DMS 273 (cell line): ENCODE data around the gene UBASH3B.
"Not testable (repeated sequence)": the region's sequence is repeated elsewhere in the genome, so short reads cannot be mapped to it uniquely, and the experiment has no call there.

Experiments used
- DNase-seq: peaks from one replicate; lab custom pipeline; 2025; ENCODE audit not compliant: unreplicated experiment; lab: John Stamatoyannopoulos, UW

The UBASH3B gene

DNA sequence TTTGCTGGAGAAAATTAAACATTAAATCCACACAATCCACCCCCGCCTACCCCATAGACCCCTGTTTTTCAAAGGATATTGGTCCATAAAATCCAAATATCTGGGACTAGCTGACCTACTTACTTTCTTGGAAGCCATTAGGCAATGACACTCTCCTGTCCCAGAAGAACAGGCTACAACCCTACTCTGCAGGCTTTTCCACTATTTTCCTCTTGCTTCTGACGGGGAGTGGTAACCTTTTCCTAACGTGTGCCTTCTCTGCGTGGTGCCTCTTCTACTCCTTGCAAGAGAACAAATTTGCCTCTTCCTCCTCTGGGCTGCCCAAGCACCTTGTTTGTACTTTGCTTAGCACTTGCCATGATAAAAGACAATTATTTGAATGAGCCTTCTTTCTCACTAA, 51.6 kb downstream of the UBASH3B start:
- no peak for DNase-seq

DNA sequence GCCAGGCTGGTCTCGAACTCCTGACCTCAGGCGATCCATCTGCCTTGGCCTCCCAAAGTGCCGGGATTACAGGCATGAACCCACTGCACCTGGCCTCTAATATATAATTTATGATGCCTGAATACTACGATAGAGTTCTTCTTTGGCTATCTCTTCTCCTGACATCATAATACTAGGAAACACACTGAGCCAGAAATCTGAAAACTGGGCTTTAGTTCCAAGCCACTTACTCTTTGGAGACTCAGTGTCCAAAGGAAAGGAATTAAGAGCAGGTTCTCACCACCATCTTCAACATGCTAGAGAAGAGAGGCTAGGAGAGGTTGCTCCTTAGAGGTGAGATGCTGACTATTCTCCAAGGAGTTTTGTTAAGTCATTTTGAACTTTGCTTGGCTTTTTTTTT, 52.4 kb downstream of the UBASH3B start:
- no peak for DNase-seq

DNA sequence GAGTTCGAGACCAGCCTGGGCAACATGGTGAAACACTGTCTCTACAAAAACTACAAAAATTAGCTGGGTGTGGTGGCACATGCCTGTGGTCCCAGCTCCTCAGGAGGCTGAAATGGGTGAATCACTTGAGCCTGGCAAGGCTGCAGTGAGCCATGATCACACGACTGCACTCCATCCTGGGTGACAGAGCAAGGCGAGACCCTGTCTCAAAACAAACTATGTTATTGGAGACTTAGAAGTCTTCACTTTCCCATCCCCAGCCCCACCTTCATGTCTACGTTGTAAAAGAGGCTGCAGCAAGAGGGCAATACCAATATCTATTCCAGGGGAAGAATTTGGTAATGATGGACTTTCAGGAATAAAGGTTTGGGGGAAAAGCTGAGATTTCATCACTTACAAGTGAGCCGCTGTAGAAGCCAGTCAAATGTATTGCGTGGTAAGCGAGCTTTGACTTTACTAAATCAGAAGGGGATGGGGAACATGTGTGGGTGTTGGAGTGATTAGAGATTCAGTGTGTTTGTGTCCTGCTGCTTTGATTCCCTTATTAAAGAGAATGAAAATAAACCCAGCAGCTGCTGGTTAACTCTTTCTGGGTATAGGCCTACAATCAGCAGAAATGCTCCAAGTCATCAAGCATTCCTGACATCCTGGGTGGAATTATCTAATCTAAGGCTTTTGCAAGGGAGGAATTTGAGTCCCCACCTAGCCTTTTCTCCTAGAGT, 53.7 kb downstream of the UBASH3B start:
- no peak for DNase-seq

DNA sequence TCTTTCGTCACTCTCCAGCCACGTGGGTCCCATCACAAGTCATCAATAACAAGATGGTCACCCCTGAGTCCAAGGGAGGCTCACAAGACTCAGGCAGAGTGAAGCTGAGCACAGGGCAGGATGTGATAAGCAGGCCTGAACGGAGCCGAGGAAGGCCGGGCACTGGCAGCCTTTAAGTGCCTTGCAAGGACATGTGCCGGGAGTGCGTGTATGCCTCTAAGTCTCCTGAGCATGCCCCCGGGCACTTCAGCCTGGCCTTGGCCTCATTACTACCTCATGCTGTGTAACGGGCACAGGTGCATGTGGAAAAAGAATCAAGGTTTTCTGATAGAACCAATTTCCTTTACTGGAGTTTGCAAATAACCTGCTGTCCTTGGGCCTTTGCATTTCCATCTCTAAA, 55.8 kb downstream of the UBASH3B start:
- DNase-seq: no peak

DNA sequence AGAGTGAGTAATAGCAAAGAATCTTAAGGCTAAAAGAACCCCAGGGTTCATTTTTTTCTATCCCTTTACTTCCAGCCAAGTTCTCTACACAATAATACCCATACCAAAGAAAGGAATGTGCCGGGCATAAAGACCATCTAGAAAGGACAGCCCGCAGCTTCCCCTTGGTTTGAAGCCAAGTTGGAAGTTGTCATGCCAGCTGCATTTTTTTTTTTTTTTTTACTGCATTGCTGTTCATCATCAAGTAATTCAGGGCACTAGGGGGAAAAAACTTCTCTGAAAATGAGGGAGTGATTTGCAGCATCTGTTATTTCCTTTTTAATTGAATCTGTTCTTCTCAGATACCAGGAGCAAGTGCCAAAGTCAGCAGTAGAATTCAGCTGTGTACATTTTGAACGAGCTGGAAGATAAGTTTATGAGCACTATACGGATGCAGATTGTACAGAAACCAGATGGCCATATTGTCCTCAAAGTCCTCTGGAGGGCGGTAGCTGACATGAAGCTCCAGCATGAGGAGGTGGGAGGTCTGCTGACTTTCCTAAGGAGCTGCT, 56.4 kb downstream of the UBASH3B start:
- peak; percentile 73 for DNase-seq

DNA sequence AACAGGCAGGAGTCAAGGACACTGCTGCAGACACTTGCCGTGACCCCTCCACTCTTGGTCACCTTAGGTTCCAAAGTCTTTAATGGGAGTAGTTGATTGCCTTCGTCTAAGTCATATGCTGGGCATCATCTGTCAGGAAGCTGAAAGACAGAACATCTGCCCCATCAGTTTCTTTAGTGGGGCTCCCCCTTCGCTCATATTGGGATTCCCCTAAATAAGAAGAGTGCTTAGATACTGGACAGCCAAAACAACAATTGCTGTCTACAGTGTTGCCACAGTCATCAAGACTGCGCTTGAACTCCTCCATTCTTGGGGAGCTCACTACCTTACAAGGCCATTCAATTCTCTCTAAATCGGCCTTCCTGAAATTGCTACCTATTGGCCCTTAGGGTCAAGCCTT, 58.5 kb downstream of the UBASH3B start:
- no peak for DNase-seq

DNA sequence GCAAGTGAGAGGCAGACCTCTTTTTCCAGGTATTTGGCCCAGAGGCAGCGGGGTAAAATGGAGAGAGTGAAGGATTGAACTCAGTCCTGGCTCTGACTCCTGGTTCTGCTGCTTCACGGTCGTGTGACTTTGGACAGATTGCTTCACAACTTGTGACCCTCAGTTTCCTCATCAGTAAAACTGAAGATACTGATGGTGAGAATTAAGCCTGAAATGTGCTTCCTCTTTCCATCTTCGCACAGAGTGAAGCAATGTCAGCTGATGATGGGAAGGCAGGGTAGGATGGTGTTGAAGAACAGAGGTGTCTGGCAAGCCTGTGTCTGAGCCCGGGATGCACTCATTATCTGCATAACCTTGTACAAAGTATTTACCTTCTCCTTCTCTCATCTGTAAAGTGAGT, 59.0 kb downstream of the UBASH3B start:
- DNase-seq: no peak

DNA sequence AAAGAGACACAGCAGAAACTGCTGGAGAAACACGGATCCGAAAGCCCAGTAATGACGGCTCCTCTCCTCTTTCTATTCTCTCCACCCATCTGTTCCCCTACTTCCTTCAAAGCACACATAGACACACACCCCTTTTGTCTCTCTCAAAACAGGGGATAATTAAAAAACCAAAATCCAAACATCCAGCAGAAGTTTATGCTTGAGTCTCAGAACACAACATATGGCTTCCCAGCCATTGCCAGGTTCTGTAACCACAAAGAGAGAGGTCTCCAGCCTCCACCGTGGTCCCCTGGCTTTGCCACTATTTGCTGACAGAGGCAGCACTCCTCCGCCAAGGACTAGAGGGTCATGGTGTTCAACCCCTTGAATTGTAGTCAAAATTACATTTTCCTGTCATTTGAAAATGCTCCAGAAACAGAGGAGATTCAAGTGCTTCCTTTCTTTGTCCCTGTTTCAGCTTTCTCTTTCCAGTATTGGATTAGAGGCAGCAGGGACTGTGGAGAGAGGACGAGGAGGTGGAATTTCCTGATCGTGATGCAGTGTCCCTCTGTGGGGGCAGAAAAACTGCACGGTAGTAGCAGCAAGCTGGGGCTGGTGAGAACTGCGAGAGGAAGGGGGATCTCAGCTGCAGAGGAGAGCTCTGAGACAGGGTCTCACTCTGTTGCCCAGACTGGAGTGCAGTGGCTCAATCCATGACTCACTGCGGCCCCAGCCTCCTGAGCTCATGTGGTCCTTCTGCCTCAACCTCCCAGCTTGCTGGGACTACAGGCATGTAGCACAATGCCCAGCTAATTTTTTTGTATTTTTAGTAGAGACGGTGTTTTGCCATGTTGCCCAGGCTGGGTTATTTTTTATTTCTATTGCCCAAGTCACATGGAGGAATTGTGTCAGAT, 60.3 kb downstream of the UBASH3B start:
- DNase-seq: peak; percentile 34

DNA sequence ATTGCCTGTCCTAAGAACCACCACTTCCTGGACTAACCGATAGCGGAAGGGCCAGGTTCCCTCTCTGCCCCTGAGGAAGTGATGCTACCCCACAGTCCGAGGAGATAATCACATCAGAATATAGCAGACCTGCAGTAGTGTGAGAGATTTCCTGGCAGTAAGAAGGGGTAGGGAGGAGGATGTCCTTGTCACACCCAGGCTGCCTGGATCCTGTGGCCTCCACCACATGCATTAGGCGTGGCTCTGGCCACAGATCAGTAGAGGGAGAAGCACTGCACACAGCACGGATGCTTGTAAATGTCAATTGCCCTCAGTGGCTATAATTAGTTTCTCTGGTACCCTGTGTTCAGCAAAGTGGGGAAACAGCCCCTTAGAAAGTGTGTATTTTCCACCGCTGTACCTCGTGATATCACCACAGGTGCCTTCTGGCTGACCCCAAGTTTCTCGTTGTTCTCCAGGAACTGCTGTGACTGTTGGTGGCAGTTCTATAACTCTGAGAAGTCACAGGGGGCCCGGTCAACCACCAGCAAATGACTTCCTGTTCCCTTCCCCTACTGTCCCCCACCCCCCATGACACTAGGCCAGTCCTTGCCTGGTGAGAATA, 61.8 kb downstream of the UBASH3B start:
- no peak for DNase-seq

DNA sequence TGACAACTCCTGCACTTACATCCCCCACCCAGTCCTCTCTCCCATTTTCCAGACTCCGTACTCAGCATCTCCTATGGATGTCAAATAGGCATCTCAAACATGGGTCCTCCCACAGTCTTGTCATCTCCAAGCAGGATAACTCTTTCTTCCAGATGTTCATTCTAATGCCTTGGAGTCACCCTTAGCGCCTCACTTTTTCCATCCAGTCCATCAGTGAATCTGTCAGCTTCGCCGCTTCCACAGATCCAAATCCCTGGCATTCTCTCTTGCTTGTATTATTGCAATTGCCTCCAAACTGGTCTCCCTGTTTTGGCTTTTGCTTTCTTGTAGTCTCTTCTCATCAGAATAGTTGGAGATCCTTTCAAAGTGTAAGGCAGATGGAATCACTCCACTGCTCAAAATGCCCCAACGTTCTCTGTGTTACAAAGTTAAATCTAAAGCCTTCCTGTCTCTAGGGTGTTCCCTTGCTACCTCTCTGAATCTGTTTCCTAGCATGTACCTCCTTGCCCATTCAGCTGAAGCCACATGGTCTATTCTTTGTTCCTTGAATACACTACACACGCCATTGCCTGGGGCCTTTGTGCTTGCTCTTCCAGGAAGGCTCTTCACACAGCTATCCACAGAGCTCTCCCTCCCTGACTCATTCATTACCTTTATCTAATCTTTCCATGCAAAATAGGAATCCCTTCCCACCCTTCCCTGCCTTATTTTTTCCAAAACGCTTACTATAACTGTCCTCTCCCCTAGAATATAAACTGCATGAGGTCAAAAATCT, 64.8 kb downstream of the UBASH3B start:
- no peak for DNase-seq

DNA sequence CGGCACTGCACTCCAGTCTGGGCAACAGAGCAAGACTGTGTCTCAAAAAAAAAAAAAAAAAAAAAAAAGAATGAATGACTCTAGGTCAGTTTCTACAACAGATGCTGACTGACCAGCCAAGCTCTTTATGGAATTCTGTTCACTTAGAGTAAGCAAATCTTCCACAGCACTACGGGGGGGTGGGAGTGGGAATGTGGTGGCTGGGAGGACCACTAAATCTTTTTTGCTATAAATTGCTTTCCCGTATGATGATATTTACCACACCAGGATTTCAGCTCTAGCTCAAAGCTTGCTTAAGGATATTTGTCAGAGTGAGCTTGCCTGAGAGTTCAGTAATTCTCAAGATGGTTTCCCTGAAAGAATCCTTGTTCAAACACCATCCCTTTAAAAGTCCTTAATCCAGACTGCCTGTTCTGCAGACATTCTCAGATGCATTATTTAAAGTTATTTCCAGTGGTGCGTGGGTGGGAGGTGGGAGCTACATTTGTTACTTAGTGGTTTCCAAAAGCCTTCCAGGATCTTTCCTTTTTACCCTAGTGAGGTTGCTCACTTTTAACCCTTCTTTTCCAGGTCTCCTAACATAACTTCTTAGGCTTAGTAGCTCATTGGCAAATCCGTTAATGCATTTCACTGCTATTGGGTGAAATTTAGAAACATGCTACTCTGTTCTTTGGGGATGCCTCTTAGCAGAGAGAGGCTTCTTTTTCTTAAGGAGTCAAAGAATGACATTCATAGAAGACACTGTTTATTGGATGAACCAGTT, 65.9 kb downstream of the UBASH3B start:
- no peak for DNase-seq

DNA sequence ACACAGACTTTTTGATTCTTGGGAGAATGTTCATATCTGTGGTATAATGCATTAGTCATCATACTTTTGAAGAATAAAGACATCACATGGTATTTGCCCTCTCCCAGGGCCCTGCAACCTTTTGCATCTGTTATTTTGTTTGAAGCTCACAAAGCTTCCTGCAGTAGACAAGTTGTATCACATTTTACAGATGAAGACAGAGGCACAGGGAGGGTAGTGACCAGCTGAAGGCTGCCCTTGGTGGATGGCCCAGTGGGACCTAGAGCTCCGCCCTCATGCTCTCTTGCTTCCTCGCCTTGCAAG, 66.4 kb downstream of the UBASH3B start:
- DNase-seq: no peak

DNA sequence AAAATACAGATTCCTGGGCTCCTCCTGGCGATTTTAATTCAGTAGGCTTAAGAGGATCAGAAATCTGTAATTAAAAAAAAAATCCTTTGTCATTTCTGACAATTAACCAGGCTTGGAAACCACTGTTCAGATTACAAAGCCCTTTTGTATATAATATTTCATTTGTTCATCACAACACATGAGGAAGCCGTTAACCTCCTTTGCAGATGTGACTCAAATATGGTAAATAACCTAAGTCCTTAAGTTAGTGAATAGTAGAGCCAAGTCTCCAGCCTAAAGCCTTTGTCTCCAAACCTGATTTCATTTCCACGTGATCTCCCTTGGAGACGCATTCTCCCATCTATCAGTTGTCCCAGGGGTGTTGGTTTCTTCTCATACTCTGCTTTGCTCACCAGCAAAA, 67.6 kb downstream of the UBASH3B start:
- DNase-seq: no peak

DNA sequence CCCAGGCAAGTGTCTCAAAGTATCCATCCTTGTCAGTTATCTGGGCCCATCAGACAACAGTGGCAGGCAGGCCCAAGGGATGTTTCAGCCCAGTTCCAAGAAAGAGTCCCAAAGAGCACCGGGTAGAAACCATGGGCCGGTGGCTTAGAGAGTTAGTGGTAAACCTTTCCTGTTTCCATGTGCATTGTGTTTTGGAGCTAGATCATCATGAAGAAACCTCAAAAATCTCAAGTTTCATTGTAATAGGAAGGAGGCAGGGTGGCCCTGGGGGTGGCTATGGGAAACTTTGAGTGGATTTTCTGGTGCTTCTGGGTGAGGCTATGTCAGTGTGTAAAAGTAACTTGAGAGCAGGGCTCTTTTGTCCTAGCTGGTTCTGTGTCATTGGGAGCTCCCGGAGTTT, 68.1 kb downstream of the UBASH3B start:
- no peak for DNase-seq

DNA sequence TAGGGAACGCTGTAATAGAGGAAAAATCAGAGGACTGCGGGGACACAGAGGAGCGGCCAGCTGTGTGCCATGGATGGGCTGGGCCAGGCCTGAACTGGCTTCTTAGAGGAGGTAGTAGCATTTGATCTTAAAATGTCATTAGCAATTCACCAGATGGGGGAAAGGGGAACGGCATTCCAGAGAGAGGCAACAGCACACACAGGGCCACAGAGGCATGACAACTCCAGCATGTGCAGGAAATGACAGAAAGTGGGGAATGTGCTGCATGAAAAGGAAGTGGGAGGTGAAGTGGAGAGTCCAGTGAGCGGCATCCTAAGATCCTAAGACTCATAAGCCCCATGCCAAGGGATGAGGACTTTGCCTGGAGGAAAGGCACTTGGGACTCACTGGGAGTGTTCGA, 69.0 kb downstream of the UBASH3B start:
- no peak for DNase-seq

DNA sequence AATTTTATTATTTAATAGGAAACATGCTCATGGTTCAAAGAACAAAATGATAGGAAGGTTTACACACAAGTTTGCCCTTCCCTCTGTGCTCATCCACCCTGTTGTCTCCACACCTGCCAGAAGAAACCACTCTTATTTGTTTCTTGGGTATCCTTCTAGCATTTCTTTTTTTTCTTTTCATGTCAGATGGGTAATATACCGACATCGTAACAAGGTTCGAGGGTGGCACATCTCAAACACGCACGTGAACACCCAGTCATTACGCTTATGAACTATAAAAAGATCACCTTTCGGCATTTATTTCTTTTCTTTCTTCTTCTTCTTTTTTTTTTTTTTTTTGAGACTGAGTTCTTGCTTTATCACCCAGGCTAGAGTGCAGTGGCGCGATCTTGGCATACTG, 70.5 kb downstream of the UBASH3B start:
- no peak for DNase-seq

DNA sequence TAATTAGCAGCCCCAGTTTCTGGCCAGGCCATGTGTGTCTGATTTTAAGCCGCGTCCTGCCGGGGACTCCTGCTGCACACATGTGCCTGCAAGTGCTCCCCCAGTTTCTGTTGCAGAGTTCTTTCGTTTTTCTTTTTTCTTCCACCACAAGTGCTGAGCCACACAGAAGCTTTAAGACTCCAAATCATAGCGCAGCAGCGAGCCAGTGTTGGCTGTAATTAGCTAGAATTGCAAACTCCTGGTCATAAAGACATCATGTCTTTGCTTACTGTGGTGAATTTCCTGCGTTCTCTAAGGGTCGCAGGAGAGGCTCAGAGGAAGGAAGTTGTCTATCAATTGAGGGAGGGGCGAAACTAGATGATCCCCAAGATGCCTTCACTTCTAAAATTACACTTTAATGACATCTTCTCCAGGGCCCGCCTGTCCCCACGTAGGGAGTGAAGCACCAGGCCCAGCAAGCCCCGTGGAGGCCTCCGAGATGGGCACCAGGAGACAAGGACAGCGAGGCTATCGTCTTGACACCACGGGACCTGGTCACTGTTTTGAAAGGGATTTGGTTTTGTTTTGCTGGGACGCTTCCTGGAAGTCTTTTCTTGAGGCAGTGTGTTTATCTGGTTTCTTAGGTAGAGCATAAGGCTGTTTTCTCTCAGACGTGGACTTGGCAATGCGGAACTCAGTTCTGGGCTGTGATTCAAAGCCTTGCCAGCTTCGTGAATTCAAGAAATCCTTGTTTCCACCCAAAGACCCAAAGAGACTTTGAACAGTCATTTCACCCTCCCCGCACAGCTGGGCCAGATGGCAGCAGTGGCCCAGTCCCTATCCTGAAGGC, 71.8 kb downstream of the UBASH3B start:
- no peak for DNase-seq

DNA sequence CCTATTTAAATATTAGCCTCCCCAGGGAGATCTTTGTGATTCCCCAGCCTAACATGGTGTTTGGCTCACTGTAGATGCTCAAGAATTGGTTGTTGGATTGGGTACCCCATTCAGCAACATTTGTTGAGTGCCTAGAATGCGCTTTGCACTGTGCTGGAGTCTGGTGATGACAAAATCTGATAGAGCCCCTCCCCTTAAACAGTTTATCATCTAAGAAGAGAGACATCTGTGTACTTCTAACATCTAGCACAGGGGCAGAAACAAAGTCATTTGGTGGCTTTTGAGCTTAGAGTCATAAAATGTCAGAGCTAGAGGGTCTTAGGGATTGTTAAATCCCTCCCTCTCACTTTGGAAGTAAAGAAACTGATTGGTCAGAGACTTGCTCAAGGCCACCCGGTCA, 73.0 kb downstream of the UBASH3B start:
- no peak for DNase-seq

DNA sequence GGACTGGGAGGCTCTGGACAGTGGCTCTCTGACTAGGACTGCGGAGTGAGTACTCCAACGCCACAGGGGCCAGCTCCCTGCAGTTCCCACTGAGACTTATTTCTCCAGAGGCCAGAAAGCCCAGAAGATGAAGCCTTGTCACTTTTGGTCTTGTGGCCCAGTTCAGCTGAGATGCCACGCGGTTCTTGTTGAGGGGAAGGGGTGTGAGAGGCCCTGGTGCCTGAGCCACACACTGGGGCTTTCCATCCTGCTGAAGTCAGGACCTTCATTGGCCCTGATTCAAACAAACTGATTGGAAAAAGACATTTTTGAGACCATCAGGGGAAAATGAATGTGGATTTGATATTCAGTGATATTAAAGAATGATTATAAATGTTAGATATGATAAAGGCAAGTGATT, 73.6 kb downstream of the UBASH3B start:
- no peak for DNase-seq

DNA sequence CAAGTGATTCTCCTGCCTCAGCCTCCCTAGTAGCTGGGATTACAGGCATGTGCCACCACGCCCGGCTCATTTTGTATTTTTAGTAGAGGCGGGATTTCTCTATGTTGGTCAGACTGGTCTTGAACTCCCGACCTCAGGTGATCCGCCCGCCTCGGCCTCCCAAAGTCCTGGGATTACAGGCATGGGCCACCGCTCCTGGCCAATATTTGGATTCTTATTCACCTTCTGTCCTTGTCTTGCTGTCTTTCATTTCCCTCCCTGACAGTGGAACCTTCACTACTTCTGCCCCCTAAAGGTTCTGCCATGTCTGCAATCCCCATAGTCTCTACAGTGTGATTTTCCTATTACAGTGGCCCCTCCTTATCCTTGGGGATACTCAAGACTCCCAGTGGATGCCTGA, 75.2 kb downstream of the UBASH3B start:
- DNase-seq: not testable (repeated sequence)
